ENCODE results near the gene WWTR1. TPM values are rescaled to one million over a fixed set of nuclear protein-coding genes. Genes with fewer than 3 reads are reported as not detected.
A peak's percentile ranks its signal among the peaks of the same experiment; 100 is the strongest.

WWTR1 gene
- total RNA-seq, 2 donors from 2014 or later: 17.3 to 18.5 TPM

GRCh38 chr3:149701206-149701976, 43.6 kb upstream of the WWTR1 start:
- Histone ChIP-seq H3K9me3 (ENCODE audit: control insufficient read depth, low read length) (peaks cover 19% of the 10 kb centered on the region), H3K27me3 (ENCODE audit: control insufficient read depth, insufficient read depth, low read length, poor library complexity, severe bottlenecking) (no peaks in the 10 kb centered on the region), H3K36me3 (ENCODE audit: control insufficient read depth, insufficient read depth, low read length) (no peaks in the 10 kb centered on the region), H3K9ac (ENCODE audit: extremely low read depth, low read length, poor library complexity, severe bottlenecking) (no peak overlapping the region), H3K4me1 (ENCODE audit: control insufficient read depth, insufficient read depth, low read length) (no peaks in the 10 kb centered on the region), H3K4me3 (ENCODE audit: low read length) (no peak overlapping the region), H3K27ac (ENCODE audit: low read depth, low read length) (no peak overlapping the region)
- no peaks in the 10 kb centered on the region for H3K4me1 Mint-ChIP-seq
- no peaks in the 10 kb centered on the region for H3K27me3 Mint-ChIP-seq (ENCODE audit: insufficient read depth)
- H3K36me3 Mint-ChIP-seq (ENCODE audit: low read depth): peaks cover 14% of the 10 kb centered on the region
- TF ChIP-seq CTCF (conservative IDR thresholded peaks at IDR 0.05): no peak
- no peak overlapping the region for H3K27ac Mint-ChIP-seq
- no peak for DNase-seq
- H3K4me3 Mint-ChIP-seq: no peak overlapping the region
- 89 to 100% methylated on average over 4 to 11 of the region's 12 CpGs for WGBS, 2 experiments (ENCODE audit: insufficient coverage in 1 of 2, insufficient read length in 1 of 2)
- peaks cover 31% of the 10 kb centered on the region for H3K9me3 Mint-ChIP-seq

GRCh38 chr3:149688122-149688757, 30.4 kb upstream of the WWTR1 start:
- Mint-ChIP-seq H3K4me3 (no peak overlapping the region), H3K27me3 (ENCODE audit: insufficient read depth) (no peaks in the 10 kb centered on the region), H3K27ac (peak overlapping the region; percentile 3), H3K36me3 (ENCODE audit: low read depth) (peaks cover 2% of the 10 kb centered on the region), H3K4me1 (peaks cover 9% of the 10 kb centered on the region), H3K9me3 (peaks cover 8% of the 10 kb centered on the region)
- WGBS, 2 experiments (ENCODE audit: insufficient coverage in 1 of 2, insufficient read length in 1 of 2): 94 to 100% methylated on average over 1 to 3 of the region's 3 CpGs
- DNase-seq: no peak
- peaks cover 2% of the 10 kb centered on the region for H3K9me3 ChIP-seq (ENCODE audit: control insufficient read depth, low read length)
- no peaks in the 10 kb centered on the region for H3K27me3 ChIP-seq (ENCODE audit: control insufficient read depth, insufficient read depth, low read length, poor library complexity, severe bottlenecking)
- H3K9ac ChIP-seq (ENCODE audit: extremely low read depth, low read length, poor library complexity, severe bottlenecking): no peak overlapping the region
- H3K4me1 ChIP-seq (ENCODE audit: control insufficient read depth, insufficient read depth, low read length): no peaks in the 10 kb centered on the region
- no peak overlapping the region for H3K27ac ChIP-seq (ENCODE audit: low read depth, low read length)
- H3K4me3 ChIP-seq (ENCODE audit: low read length): no peak overlapping the region
- H3K36me3 ChIP-seq (ENCODE audit: control insufficient read depth, insufficient read depth, low read length): no peaks in the 10 kb centered on the region
- TF ChIP-seq CTCF (conservative IDR thresholded peaks at IDR 0.05): no peak

GRCh38 chr3:149686996-149687395, 29.2 kb upstream of the WWTR1 start:
- Mint-ChIP-seq H3K9me3 (peaks cover 5% of the 10 kb centered on the region), H3K27me3 (ENCODE audit: insufficient read depth) (no peaks in the 10 kb centered on the region), H3K36me3 (ENCODE audit: low read depth) (peaks cover 2% of the 10 kb centered on the region), H3K27ac (no peak overlapping the region), H3K4me3 (no peak overlapping the region), H3K4me1 (peaks cover 17% of the 10 kb centered on the region)
- Histone ChIP-seq H3K9ac (ENCODE audit: extremely low read depth, low read length, poor library complexity, severe bottlenecking) (no peak overlapping the region), H3K4me1 (ENCODE audit: control insufficient read depth, insufficient read depth, low read length) (no peaks in the 10 kb centered on the region), H3K27ac (ENCODE audit: low read depth, low read length) (no peak overlapping the region), H3K27me3 (ENCODE audit: control insufficient read depth, insufficient read depth, low read length, poor library complexity, severe bottlenecking) (no peaks in the 10 kb centered on the region), H3K9me3 (ENCODE audit: control insufficient read depth, low read length) (no peaks in the 10 kb centered on the region), H3K36me3 (ENCODE audit: control insufficient read depth, insufficient read depth, low read length) (no peaks in the 10 kb centered on the region), H3K4me3 (ENCODE audit: low read length) (no peak overlapping the region)
- 94 to 100% methylated on average over 2 of the region's 2 CpGs for WGBS, 2 experiments (ENCODE audit: insufficient coverage in 1 of 2, insufficient read length in 1 of 2)
- TF ChIP-seq CTCF (conservative IDR thresholded peaks at IDR 0.05): no peak
- no peak for DNase-seq

All from endodermal cell (in vitro differentiated cells).